Activated CD8-positive, alpha-beta memory T cell treated with anti-CD3 and anti-CD28 coated beads, Interleukin-2, amount 50 U/mL, for 1 hour (primary cell): ENCODE measurements around the gene CRTC2.
A peak's percentile ranks its signal among the peaks of the same experiment; 100 is the strongest.
"Not testable (repeated sequence)": the region's sequence is repeated elsewhere in the genome, so short reads cannot be mapped to it uniquely, and the experiment has no call there.

Source experiments
- DNase-seq: peaks from one replicate; pipeline ENCODE4 v3.0.0-alpha.2; 2020; ENCODE audit errors: extremely low read depth

CRTC2 gene

GRCh38 chr1:153928791-153929341 lies 29.5 kb downstream of the CRTC2 start:
- no peak for DNase-seq

GRCh38 chr1:153928245-153928644 lies 30.2 kb downstream of the CRTC2 start:
- no peak for DNase-seq

- DNase-seq: no peak
These were observed 32.0 kb downstream of the CRTC2 start for GRCh38 chr1:153926405-153926804.

- DNase-seq: peak; percentile 99
These were observed 35.2 kb downstream of the CRTC2 start, which contains the start of gene GATAD2B for GRCh38 chr1:153922972-153923925. Gene GATAD2B (minus strand): TSS chr1:153922972. CDS start chr1:153828347, 94,625 bp downstream.

- no peak for DNase-seq
These were observed 36.1 kb downstream of the CRTC2 start for GRCh38 chr1:153922076-153922971.

GRCh38 chr1:153921803-153922075 lies 36.7 kb downstream of the CRTC2 start:
- no peak for DNase-seq

GRCh38 chr1:153921080-153921802 lies 37.2 kb downstream of the CRTC2 start:
- no peak for DNase-seq

GRCh38 chr1:153919876-153920852 lies 38.2 kb downstream of the CRTC2 start:
- DNase-seq: no peak

- DNase-seq: no peak
These were observed 42.1 kb downstream of the CRTC2 start for GRCh38 chr1:153916297-153916696.

- no peak for DNase-seq
These were observed 46.1 kb downstream of the CRTC2 start for GRCh38 chr1:153912349-153912748.

GRCh38 chr1:153910560-153910959 lies 47.9 kb downstream of the CRTC2 start:
- DNase-seq: not testable (repeated sequence)

GRCh38 chr1:153908071-153908470 lies 50.3 kb downstream of the CRTC2 start:
- DNase-seq: no peak

GRCh38 chr1:153907134-153907533 lies 51.3 kb downstream of the CRTC2 start:
- no peak for DNase-seq

- no peak for DNase-seq
These were observed 52.0 kb downstream of the CRTC2 start for GRCh38 chr1:153906396-153906795.

GRCh38 chr1:153905908-153906307 lies 52.5 kb downstream of the CRTC2 start:
- DNase-seq: not testable (repeated sequence)

GRCh38 chr1:153903841-153904455 lies 54.5 kb downstream of the CRTC2 start:
- no peak for DNase-seq

- no peak for DNase-seq
These were observed 58.9 kb downstream of the CRTC2 start for GRCh38 chr1:153899509-153899908.
